ENCODE data around the gene IRF4.

- TF ChIP-seq POLR2AphosphoS5 (IDR thresholded peaks at IDR 0.05) (peak in 1 of 3 donors; percentile 55), POLR2A (IDR thresholded peaks at IDR 0.05) (no peak)
- TF ChIP-seq, protein P1, sequence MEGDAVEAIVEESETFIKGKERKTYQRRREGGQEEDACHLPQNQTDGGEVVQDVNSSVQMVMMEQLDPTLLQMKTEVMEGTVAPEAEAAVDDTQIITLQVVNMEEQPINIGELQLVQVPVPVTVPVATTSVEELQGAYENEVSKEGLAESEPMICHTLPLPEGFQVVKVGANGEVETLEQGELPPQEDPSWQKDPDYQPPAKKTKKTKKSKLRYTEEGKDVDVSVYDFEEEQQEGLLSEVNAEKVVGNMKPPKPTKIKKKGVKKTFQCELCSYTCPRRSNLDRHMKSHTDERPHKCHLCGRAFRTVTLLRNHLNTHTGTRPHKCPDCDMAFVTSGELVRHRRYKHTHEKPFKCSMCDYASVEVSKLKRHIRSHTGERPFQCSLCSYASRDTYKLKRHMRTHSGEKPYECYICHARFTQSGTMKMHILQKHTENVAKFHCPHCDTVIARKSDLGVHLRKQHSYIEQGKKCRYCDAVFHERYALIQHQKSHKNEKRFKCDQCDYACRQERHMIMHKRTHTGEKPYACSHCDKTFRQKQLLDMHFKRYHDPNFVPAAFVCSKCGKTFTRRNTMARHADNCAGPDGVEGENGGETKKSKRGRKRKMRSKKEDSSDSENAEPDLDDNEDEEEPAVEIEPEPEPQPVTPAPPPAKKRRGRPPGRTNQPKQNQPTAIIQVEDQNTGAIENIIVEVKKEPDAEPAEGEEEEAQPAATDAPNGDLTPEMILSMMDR (IDR thresholded peaks at IDR 0.05 in 8 of 11, conservative IDR thresholded peaks at IDR 0.05 in 3 of 11): no peak
Measured at GRCh38 chr6:358432-358831, 33.1 kb upstream of the IRF4 start.
